ENCODE results near the gene PREX1.
A peak's percentile ranks its signal among the peaks of the same experiment; 100 is the strongest.

The PREX1 gene

DNA sequence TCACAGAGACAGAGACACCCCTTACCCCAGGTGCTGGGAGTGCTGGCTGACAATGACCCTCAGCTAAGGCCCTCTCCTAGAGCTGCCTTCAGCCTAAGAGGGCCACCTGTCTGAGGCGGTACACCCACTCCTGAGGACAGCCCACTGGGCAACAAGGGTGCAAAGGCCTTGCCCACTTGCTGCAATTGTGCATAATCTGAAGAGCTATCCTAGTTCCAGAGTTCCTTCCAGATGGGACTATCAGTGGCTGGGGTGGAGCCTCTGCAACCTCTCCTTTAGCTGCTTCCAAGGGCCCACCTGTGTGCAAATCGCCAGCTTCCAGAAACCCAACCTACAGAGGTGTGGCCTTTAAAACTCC is 87.5 kb downstream of the PREX1 start:
- Histone ChIP-seq H3K9me3 (no peaks in the 10 kb centered on the region), H3K27ac (no peak overlapping the region), H3K4me1 (peaks cover 0 to 16% (median 10%) of the 10 kb centered on the region in 4 donors), H3K4me3 (no peak overlapping the region), H3K36me3 (peaks cover 4 to 26% (median 20%) of the 10 kb centered on the region in 3 donors), H3K27me3 (no peaks in the 10 kb centered on the region)
- DNase-seq = no peak
- intact Hi-C loops (cut with DNase I; ENCODE audit: low total_unique reads) = no loop called here
- TF ChIP-seq, protein P1, sequence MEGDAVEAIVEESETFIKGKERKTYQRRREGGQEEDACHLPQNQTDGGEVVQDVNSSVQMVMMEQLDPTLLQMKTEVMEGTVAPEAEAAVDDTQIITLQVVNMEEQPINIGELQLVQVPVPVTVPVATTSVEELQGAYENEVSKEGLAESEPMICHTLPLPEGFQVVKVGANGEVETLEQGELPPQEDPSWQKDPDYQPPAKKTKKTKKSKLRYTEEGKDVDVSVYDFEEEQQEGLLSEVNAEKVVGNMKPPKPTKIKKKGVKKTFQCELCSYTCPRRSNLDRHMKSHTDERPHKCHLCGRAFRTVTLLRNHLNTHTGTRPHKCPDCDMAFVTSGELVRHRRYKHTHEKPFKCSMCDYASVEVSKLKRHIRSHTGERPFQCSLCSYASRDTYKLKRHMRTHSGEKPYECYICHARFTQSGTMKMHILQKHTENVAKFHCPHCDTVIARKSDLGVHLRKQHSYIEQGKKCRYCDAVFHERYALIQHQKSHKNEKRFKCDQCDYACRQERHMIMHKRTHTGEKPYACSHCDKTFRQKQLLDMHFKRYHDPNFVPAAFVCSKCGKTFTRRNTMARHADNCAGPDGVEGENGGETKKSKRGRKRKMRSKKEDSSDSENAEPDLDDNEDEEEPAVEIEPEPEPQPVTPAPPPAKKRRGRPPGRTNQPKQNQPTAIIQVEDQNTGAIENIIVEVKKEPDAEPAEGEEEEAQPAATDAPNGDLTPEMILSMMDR (IDR thresholded peaks at IDR 0.05) = no peak

DNA sequence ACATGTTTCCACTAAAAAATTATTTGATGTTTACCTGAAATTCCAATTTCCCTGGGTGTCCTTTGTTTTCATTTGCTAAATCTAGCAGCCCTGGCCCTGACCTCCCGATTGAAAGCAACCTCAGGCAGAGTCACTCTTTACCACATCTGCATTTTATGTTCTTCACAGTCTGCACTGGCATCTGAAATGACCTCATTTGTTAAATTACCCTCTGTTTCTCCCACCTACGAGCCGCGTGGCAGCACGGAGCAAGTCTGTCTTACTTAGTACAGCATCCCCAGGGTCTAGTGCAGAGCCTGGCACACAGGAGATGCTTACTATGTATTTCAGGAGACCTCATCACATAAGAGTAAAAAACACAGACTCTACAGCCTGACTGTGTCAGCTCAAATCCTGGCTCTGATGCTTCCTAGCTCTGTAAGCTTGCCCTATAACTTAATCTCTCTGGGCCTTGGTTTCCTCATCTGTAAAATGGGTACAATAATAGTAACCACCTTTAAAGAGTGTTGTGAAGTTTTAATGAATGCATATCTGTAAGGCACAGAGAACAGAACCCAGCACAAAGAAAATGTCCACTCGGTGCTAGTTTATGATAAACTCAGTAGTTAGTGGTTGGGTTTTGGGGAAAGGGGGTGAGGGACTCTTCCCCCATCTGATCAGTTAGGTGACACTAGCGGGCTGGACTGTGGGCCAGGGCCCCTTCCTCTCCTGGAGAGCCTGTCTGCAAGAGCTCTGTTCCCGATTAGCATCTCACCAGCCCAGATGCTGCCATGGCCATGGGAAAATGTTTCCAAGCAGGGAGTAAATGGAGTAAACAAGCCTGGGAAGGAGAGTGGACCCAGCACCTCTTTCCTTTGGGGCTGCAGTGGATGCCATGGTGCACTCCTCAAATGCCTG is 88.2 kb downstream of the PREX1 start:
- Histone ChIP-seq H3K4me3 (no peak overlapping the region), H3K36me3 (peaks cover 4 to 23% (median 20%) of the 10 kb centered on the region in 3 donors), H3K27me3 (no peaks in the 10 kb centered on the region), H3K9me3 (no peaks in the 10 kb centered on the region), H3K27ac (no peak overlapping the region), H3K4me1 (peaks cover 0 to 16% (median 10%) of the 10 kb centered on the region in 4 donors)
- intact Hi-C loops (cut with DNase I; ENCODE audit: low total_unique reads) = no loop called here
- no peak for DNase-seq
- TF ChIP-seq, protein P1 (IDR thresholded peaks at IDR 0.05) = no peak

DNA sequence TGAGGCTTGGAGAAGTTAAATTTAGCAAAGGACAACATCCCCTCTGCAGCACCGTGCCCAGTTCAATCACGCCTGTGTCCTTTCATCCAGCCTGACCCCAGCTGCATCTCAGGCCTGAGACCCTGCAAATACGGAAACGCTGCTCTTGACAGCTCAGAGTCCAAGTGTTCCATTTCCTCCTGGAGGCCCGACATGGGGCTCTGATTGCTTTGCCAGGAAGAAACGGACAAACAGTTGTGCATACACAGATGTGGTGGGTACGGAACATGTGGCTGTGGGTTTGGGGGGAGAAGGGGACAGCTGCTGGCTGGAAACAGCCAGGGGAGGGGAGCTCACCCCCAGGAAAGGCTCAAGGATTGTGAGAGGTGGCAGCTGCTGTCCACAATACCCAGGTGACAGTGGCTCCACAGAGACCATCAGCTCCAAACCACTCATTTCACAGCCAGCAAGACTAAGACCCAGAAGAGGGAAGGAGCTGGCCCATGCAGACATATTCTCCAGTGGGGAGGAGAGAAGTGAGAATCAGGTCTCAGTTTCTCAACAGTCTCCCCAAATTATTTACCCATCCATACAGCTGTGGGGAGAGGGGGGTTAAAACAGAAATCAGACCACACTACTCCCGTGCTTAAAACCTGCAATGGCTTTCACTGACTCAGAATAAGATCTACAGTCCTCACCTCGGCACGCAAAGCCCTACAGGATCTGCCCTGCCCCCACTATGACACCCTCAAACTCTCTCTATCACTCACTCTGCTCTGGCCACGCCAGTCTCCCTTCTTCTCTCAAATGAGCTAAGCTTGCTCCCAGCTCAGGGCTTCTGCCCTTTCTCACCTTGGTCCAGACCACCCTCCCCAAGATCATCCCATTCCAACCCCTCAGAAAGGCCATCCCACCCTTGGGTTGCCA is 89.1 kb downstream of the PREX1 start:
- TF ChIP-seq, protein P1 (IDR thresholded peaks at IDR 0.05) = no peak
- Histone ChIP-seq H3K4me3 (no peak overlapping the region), H3K4me1 (peaks cover 0 to 16% (median 10%) of the 10 kb centered on the region in 4 donors), H3K9me3 (no peaks in the 10 kb centered on the region), H3K27ac (peak overlapping the region in 1 of 2 donors; percentile 39), H3K27me3 (no peaks in the 10 kb centered on the region), H3K36me3 (peaks cover 4 to 13% (median 12%) of the 10 kb centered on the region in 3 donors)
- DNase-seq = no peak
- intact Hi-C loops (cut with DNase I; ENCODE audit: low total_unique reads) = no loop called here

DNA sequence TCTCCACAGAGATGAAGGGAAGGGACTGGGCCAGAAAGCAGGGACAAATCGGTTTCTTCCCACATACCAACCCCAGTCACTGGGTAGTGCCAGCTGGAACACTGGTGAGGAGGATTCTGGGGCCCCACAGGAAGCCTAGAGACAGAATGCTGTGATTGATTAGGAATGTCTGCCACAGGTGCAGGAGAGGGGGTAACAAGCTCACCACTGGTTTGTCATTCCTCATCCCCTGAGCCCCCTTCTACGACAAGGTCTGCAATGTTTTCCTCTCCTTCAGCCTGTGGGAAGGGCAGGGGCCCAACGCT is 89.8 kb downstream of the PREX1 start:
- Histone ChIP-seq H3K4me1 (peaks cover 0 to 16% (median 11%) of the 10 kb centered on the region in 4 donors), H3K9me3 (no peaks in the 10 kb centered on the region), H3K36me3 (peaks cover 4 to 7% (median 7%) of the 10 kb centered on the region in 3 donors), H3K27me3 (no peaks in the 10 kb centered on the region), H3K4me3 (no peak overlapping the region), H3K27ac (peak overlapping the region in 1 of 2 donors; percentile 39)
- intact Hi-C loops (cut with DNase I; ENCODE audit: low total_unique reads) = no loop called here
- TF ChIP-seq, protein P1 (IDR thresholded peaks at IDR 0.05) = no peak
- no peak for DNase-seq

DNA sequence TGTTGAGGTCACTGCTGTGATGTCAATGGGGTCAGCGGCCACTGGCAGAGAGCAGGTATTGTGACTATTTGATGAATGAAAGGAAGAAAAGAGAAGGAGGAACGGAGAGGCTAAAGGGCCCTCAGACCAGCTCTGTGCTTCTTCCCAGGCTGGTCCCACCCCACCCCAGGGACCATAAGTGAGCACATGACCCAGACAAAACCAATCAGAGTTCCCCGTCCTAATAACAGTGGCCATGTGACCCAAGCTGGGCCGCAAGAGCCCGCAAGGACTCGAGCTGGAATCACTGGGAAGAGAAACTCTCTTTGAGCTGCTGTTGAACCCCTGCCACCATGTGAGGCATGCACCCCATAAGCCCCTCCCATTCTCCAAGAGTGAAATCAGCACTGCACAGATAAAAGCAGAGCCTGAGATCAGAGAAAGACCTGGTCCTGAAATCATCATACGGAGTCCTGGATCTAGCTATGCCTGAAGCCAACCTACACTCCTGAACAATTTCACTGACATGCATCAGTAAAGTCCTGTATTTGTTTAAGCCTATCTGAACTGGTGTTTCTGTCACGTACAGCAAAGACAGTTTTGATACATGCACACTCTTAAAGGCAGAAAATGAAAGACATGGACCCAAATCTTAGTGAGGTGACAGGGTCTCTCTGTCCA is 90.2 kb downstream of the PREX1 start:
- H3K36me3 ChIP-seq = peaks cover 3 to 7% (median 4%) of the 10 kb centered on the region in 3 donors
- no peaks in the 10 kb centered on the region for H3K9me3 ChIP-seq
- H3K4me3 ChIP-seq = no peak overlapping the region
- no peak overlapping the region for H3K27ac ChIP-seq
- no peaks in the 10 kb centered on the region for H3K27me3 ChIP-seq
- TF ChIP-seq, protein P1 (IDR thresholded peaks at IDR 0.05) = no peak
- intact Hi-C loops (cut with DNase I; ENCODE audit: low total_unique reads) = no loop called here
- peaks cover 0 to 19% (median 14%) of the 10 kb centered on the region in 4 donors for H3K4me1 ChIP-seq
- no peak for DNase-seq
